CD4-positive, alpha-beta T cell treated with Interferon gamma for 1 hour (primary cell): ENCODE results near the gene GPRC5B.

Experiments
- DNase-seq: peaks from one replicate; pipeline ENCODE4 v3.0.0-alpha.2; 2020

The GPRC5B gene

DNA sequence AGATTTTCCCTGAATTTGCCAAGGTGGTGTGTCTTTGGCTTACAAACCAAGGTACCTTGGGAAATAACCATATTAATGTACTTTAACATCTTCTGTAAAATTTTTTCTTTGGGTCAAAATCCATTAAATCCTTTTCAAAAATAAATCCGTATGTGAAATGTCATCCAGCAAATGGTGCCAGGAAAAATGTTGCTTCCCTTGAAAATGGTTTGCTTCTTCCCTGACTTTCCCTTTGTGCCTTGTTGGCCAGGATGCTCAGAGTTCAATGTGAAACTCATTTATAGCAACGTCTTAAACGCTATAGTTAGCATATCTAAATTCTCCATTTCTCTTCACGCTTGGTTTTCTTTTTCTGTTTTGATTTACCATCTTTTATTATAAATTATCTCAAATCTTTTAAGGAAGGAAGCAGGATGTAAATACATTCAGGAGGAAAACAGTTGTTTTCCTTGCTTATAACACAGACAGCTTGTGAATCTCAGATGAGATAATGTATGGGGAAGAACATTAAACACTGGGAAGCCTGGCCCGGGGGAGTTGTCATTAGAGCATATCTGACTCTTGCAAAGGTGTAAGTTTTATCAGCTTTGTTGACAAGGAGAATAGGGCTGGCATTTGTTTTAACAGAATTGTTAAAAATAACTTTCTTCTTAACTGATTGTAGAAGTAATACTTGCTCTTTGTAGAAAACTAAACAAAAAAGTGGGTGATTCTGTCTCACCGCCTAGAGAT is 42.1 kb downstream of the GPRC5B start:
- no peak for DNase-seq

DNA sequence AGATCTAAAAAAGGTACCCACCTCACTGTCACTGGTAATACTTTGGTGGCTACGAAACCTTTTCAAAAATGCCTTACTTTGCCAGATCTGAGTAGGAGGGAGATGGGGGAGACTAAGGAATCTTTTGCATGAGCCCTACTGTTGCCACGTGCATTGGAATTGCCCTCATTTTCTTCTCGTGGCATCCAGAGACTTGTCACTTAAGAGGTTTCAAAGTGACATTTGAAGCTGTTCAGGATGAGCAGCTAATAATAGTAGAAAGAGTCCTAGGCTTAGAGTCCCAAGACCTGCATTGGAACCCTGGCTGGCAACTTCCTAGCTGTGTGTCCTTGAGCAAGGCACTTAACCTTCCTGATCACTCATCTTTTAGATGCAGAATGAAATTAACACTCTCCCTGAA is 43.5 kb downstream of the GPRC5B start:
- no peak for DNase-seq

DNA sequence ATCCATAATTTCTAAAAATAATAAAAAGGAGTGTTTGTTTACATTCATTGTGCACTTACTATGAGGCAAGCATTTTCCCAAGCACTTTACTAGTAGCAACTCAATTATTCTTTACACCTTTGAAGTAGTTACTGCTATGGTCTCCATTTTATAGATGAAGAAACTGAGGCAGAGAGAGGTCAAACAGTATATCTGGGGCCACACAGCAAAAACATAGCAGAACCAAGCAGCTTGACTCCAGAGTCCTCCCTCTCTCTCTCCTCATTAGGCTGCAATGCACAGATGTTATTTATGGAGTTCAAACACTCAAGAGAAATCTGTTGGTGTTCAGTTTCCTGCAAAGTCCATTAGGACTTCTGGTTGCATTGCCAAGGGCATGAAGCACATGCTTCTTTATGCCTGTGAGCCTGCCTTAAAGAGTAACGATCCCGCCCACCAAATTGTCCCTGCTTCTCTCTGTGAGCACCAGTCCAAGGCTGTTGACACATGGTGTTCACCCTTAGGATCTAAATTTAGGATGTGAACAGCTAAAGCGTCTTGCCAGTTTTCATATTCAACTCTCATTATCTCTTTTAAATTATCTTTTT is 44.0 kb downstream of the GPRC5B start:
- DNase-seq, result no peak

DNA sequence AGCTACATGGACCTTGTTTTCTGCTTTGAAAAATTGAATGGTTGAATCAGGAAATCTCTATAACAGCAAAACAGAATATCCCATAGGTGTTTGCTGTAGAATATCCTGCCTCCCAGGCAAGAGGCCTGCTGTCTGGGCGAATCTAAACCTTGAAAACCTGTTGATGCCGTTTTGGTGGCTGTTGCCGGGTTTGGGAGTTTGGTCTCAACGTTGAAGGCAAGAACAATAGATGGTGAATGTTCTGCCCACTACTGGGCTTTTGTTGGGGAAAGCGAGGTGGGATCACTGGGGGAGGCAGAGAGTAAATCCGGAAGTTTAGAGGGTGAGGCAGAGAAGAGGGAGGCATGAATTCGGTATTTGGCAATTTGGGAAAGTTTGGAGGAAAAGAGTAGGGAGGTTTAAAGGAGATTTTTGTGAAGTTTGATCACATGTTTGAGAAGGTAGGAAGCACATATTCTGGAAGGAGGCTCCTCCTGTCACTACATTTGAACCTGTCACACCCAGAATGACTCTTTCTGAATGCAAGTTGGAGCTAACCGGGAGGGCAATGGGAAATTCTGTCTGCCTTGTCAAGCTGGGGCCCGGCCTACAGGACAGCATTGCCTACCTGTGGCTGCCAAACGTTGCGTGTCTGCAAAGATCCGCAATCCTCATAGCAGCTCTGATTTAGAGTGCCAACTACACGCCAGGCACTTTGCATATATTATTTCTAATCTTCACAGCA is 46.5 kb downstream of the GPRC5B start:
- DNase-seq, result no peak

DNA sequence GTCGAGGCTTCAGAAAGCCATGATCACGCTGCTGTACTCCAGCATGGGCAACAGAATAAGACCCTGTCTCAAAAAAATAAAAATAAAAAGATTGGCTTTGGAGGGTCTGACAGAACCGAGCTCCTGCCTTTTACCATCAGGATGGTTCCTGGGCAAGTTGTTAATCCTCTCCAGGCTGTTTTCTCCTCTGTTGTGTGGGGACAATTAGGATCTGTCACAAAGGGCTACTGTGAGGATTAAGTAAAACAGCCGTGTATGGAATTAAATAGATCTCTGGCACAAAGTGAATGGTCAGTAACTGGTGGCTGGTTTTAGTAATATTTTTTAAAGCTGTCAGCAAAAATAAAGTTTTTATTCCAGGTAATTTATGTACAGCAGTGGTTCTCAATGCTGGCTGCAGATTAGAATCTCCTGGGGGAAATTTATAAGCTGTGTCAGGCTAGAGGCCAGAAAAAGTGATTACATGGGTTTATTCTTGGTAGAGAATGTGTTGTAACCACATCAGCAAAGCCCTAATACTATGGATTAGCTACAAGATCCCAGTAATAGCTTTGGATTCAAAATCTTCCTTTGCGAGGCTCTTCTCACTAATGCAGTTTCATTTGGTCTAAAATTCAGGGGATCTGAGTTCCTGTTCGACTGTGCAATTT is 47.2 kb downstream of the GPRC5B start:
- DNase-seq, result no peak

DNA sequence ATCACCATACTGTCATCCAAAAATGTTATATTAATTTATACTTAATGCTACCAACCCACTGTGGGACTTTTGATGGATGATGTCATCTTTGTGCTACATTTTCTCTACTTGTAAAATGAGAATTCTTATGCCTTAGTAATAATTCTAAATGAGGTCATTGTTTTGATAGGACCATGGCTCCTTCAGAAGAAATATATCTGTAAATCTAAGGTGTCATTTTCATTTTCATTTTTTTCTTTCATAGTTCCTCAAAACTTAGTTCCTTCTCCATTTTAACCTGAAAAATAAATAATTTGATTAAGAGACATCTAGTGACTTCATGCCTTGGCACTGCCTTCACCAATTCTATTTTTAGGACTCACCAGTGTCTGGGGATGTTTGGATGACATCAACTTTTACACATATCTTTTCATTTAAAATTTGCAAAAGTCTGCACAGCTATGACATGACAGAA is 48.7 kb downstream of the GPRC5B start:
- DNase-seq, result no peak

DNA sequence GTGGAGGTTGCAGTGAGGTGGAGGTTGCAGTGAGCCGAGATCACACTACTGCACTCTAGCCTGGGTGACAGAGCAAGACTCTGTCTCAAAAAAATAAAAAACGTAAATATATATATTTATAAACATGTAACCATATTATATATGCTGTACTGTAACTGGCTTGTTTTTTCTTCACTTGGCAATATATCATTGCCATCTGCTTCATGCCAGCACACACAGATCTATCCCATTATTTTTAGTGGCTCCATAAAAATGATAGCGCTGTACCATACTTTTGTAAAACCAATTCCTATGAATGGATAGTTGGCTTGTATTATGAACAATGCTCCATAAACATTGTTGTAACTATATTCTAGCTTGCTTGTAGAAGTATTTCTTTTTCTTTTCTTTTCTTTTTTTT is 49.5 kb downstream of the GPRC5B start:
- no peak for DNase-seq

DNA sequence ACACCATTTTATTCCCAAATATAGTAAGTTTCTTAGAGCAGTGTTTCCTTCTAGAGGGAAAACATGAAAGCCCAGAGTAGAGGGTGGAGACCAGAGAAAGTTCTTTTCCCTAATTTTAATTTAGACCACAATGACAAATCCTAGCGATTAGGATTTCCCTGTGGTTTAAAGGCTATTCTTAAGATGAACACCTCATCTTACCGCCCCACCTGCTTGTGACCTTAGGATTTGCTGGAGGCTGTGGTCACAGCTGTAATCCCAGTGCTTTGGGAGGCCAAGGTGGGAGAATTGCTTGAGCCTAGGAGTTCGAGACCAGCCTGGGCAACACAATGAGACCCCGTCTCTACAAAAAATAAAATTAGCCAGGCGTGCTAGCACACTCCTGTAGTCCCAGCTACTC is 51.1 kb downstream of the GPRC5B start:
- no peak for DNase-seq

DNA sequence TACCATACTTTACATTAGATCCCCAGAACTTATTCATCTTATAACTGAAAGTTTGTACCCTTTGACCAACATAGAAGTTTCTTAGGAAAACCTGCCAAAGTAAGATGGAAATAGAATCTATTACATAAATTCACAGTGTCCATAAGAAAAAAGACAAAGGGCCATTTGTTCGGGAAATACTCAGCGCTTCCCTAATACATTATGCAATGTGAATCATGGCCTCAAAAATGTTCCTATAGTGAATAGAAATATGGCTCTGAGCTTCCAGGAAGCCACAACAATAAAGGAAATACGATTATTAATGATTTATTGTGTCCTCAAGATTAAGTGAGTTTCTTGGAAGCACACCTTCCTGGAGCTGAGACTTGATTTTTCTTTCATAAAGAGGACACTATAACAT is 51.5 kb downstream of the GPRC5B start:
- DNase-seq, result no peak

DNA sequence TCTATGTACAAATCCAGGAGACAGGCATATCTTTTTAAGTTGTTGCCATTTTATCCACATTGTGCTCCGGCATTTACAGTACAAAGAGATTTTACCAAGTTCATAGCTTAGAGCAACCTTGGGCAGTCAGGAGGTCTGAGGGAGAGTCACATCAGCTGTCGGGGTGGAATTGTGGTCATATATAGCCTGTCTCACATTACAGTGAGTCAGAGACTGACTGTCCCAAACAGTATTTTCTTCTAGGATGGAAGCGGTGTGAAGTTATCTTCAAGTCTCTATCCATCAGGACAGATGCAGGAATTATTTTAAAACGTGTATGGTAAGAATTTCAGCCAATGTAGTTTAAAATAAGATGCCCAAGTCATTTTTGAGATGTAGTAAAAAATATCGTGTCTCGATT is 53.0 kb downstream of the GPRC5B start:
- DNase-seq, result no peak

DNA sequence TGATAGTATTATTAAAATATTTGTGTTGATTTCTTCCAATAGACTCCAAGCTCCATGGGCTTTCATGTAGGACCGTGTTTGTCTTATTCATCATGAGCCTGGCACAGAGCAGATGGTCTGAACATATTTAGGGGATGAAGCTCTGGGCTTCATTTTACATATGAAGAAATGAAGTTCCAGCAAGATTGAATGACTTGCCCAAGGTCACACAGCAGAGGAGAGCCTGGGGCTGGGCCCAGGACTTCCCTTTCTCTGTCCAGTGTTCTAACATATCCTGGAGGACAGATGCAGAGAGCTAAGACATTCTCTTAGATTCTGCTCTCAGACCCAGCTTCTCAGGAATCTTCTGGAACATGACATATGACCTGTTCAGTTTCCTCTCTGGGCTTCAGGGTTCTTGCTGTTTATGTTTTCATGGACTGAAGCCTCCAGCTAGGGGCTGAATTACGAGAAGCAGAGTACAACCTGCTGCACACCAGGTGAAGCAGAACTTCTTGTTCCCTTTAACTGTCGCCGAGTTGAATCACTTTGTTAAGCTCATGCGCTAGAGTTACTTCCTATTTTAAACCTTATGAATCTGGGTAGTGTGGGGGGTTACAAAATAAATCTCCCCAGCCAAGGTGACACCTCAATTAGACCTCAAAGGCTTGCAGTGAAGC is 53.6 kb downstream of the GPRC5B start:
- no peak for DNase-seq

DNA sequence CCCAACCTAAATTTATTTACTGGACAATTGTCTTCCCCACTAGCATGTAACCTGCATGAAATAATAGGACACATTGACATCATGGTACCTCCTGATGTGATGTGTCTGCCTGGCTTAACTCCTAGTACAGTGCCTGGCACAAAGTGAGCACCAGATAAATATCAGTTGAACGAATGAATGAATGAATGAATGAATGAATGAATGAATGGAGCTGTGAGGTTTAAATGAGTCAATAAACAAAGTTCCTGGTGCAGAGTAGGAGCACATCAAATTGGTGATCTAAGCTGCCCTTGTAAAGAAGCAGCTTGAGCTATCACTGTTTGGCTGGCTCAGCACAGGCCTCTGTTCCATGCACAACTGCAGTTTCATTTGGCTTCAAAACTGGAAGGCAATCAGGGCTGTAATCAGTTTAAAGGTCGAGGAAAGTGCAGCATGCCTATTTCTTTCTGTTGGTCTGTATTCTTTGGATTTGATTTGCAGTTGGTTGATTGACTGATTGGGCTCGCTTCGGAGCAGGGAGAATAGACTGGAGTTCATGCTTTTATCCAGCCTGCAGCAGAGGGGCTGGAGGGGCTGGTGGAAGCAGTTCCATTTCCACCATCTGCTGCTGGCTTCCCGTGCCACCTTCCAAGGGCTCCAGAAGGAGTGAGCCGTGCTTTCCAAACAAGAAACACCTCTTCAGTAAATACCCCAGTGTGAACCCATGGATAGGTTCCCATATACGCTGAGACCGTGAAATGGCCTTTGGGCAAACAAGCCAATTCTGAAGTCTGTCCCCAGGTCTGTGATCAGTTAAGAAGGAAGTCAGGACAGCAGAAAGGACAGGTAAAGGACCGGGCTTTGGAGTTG is 54.6 kb downstream of the GPRC5B start:
- no peak for DNase-seq

DNA sequence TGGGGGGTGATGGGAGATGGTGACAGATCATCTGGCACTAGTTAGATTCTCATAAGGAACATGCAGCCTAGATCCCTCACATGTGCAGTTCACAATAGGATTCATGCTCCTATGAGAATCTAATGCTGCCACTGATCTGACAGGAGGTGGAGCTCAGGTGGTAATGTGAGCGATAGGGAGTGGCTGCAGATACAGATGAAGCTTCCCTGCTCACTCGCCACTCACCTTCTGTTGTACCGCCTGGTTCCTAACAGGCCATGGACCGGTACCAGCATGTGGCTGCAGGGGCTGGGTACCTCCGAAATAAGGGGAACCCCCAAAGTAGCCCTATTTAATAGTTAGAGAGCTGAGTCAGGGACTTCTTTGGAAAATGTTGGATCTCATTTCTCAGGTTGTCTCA is 60.4 kb downstream of the GPRC5B start:
- DNase-seq, result no peak

DNA sequence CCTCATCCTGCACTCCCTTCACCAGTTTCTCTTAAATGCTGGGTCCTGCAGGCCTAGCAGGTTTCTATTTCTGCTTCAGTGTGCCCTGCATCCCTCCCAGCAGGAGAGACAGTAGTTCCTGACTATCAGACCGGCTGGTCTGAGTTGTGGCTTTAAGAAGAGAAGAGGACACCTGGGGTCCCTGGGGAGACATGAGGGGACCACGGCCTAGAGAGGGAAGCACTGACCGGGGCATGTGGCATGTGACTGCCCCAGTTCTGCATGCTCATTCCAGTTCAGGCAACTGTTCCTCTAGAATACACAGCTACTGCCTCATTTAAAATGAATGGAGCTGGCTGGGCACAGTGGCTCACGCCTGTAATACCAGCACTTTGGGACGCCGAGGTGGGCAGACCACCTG is 61.3 kb downstream of the GPRC5B start:
- DNase-seq, result no peak

DNA sequence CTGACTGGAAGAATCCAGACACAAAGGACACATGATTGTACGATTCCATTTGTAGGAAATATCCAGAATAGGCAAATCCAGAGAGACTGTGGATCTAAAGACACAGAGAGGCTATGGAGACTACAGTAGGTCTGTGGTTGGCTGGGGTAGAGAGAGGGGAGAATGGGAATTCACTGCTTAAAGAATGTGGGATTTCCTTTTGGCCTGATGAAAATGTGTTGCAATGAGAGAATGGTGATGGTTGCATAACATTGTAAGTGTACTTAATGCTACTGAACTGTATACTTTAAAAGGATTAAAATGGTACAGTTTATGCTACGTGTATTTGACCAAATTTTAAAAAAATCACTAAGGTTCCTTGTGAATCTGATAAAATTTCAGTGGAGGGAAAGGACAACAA is 62.1 kb downstream of the GPRC5B start:
- no peak for DNase-seq

DNA sequence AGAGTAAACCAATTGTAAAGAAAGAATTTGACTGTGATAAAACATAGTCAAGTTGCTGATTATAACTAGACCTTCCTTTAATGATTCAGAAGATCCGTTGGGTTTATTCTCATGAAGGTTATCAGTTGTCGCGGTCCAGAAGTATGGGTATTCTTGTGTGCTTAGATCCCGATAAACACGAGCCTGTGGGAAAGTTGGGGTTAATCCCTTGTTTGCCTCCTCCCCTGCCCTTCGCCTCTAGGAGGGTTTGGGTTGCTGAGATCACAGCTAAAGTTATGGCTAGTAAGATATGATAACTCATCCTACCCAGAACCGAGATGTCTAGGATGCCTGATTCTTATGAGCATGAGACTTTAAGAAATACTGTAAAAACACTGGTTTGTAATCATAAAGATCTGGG is 66.8 kb downstream of the GPRC5B start:
- no peak for DNase-seq

DNA sequence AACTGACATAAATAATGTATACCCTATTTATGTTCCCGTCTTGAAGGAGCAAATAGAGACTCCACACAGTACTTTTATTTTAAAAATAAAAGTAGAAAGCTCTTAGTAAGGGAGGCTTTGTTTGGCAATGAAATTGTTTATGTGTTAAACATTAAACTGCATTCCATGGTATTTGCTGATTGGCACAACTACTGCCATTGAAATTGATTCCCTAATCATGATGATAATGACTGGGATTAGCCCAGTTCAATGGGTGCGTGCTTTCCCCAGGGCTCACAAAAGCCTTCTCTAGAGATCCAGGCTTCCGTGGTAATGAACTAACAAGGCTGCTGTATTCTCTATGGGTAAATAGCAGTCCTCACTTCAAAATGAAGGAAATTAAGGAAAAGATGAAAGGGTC is 67.5 kb downstream of the GPRC5B start:
- DNase-seq, result no peak

DNA sequence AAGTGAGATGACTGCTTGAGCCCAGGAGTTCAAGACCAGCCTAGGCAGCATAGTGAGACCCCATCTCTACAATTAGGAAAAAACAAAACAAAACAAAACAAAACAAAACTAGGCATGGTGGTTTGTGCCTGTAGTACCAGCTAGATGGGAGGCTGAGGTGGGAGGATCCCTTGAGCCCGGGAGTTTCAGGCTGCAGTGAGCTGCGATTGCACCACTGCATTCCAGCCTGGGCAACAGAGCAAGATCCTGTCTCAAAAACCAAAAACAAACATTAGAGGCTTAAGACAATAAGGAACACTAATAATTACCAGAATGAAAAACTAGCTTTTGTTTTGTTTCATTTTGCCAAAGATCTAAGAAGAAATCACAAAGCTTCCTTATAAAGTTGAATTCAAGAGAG is 69.2 kb downstream of the GPRC5B start:
- no peak for DNase-seq

DNA sequence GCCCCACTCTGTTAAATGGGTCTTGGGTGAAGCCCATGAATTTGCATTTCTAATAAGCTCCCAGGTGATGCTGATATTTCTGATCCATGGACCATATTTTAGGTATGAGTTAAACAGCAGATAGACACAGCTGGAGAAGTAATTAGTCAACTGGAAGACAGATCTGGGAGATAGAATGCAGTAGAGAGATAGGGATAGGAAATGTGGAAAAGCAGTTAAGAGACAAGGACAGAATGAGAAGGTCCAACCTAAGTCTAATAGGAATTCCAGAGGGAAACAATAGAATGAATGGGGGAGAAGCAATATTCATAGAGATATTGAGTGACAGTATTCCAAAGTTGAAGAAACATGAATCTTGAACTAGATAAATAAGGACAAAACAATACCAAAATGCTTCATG is 71.7 kb downstream of the GPRC5B start:
- DNase-seq, result no peak

DNA sequence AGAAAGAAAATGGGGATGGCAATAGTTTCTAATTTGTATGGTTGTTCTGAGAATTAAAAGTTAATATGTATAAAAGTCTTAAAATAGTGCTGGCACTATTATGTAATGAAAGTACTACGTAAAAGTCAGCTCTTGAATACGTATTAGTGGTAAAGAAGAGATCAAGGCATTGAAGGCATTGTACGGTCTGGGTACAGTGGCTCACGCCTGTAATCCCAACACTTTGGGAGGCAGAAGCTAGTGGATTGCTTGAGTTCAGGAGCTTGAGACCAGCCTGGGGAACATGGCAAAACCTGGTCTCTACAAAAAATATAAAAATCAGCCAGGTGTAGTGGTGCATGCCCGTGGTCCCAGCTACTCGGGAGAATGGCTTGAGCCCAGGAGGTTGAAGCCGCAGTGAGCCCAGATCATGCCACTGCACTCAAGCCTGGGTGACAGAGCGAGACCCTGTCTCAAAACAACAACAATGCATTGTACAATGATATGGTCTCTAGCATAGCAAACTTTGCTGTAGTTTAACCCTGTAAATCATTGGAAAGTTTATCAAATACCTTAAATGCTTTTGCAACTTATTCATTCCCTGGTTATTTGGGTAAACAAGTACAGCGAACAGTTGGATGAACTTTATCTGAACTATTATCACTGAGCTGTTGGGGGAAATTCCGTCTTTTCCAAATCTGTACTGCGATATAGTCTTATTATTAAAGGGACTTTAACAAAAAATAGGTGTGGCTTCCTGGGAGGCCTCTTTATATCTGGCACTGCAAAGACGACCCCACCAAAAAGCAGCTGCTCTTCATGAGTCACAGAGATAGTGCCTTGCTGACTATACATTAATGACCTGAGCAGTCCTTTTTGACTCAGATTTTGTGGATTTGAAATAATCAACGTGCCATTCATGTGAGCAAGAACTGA is 73.6 kb downstream of the GPRC5B start:
- no peak for DNase-seq

DNA sequence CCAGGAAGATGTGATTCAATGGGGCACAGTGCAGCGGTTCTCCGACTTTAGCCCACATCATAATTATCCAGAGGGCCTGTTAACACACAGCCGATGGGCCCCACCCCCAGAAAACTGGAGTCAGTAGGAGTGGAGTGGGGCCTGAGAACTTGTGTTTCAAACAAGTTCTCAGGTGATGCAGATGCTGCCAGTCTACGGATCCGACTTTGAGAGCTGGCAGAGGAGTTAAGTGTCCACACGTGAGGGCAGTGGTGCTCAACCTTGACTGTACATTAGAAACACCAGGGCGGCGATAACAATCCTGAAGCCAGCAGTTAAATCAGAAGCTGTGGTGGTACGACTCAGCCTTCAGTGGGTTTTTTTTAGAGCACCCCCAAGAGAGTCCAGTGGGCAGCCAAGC is 75.0 kb downstream of the GPRC5B start:
- DNase-seq, result no peak
